KMS-11 (cell line): ENCODE measurements around the gene TRIM34.

Source experiments
- H2AFZ ChIP-seq: fragments of 200-600 bp; sonication (generic); 2 replicates; pipeline ENCODE4 v1.6.1; 2016; ENCODE audit warnings: antibody characterized with exemption, mixed run types, low read depth
- H3K27ac ChIP-seq: fragments of 200-600 bp; sonication (generic); 2 replicates; pipeline ENCODE4 v1.6.1; 2016; ENCODE audit warnings: mild to moderate bottlenecking, mixed run types
- H3K27me3 ChIP-seq: fragments of 200-600 bp; sonication (generic); 2 replicates; pipeline ENCODE4 v1.6.1; 2017; ENCODE audit warnings: mild to moderate bottlenecking, low read depth, mixed run types, moderate library complexity; ENCODE audit not compliant: insufficient read depth
- H3K36me3 ChIP-seq: fragments of 200-600 bp; sonication (generic); 2 replicates; pipeline ENCODE4 v1.6.1; 2017; ENCODE audit warnings: mild to moderate bottlenecking, mixed run types; ENCODE audit not compliant: insufficient read depth
- H3K4me1 ChIP-seq: fragments of 200-600 bp; sonication (generic); 2 replicates; pipeline ENCODE4 v1.6.1; 2016; ENCODE audit warnings: mild to moderate bottlenecking, low read depth, mixed run types; ENCODE audit not compliant: poor library complexity, severe bottlenecking
- H3K4me2 ChIP-seq: fragments of 200-600 bp; sonication (generic); 2 replicates; pipeline ENCODE4 v1.7.0; 2016; ENCODE audit warnings: mild to moderate bottlenecking, mixed run types
- H3K4me3 ChIP-seq: fragments of 200-600 bp; sonication (generic); IDR thresholded peaks from 2 replicates; pipeline ENCODE4 v1.6.1; 2017; ENCODE audit warnings: low read depth, low read length, mixed read lengths; ENCODE audit not compliant: insufficient read depth
- H3K79me2 ChIP-seq: fragments of 200-600 bp; sonication (generic); 2 replicates; pipeline ENCODE4 v1.6.1; 2016; ENCODE audit warnings: low read depth, mixed run types; ENCODE audit not compliant: insufficient read depth
- H3K9ac ChIP-seq: fragments of 200-600 bp; sonication (generic); 2 replicates; pipeline ENCODE4 v1.6.1; 2016; ENCODE audit warnings: mild to moderate bottlenecking, mixed run types
- H4K20me1 ChIP-seq: fragments of 200-600 bp; sonication (generic); 2 replicates; pipeline ENCODE4 v1.6.1; 2016; ENCODE audit warnings: mild to moderate bottlenecking, mixed run types; ENCODE audit not compliant: insufficient read depth
- CTCF ChIP-seq: fragments of 200-600 bp; sonication (generic); conservative IDR thresholded peaks from 2 replicates; pipeline ENCODE4 v1.6.1; 2017; ENCODE audit warnings: low read depth, mild to moderate bottlenecking, antibody characterized with exemption, low read length, moderate library complexity, mixed read lengths

TRIM34 gene

GRCh38 chr11:5618807-5619206 is 6.0 kb upstream of the TRIM34 start:
- no peak overlapping the region for H3K27ac ChIP-seq
- no peak overlapping the region for H3K4me2 ChIP-seq
- no peaks in the 10 kb centered on the region for H4K20me1 ChIP-seq
- TF ChIP-seq CTCF: no peak
- H2AFZ ChIP-seq: no peak overlapping the region
- H3K4me3 ChIP-seq: no peak overlapping the region
- no peak overlapping the region for H3K9ac ChIP-seq
- H3K27me3 ChIP-seq: no peaks in the 10 kb centered on the region
- no peaks in the 10 kb centered on the region for H3K4me1 ChIP-seq
- no peaks in the 10 kb centered on the region for H3K79me2 ChIP-seq
- H3K36me3 ChIP-seq: no peaks in the 10 kb centered on the region

GRCh38 chr11:5620651-5621521 is 3.9 kb upstream of the TRIM34 start:
- H3K4me3 ChIP-seq: no peak overlapping the region
- H3K27me3 ChIP-seq: no peaks in the 10 kb centered on the region
- no peak overlapping the region for H3K27ac ChIP-seq
- TF ChIP-seq CTCF: no peak
- no peak overlapping the region for H2AFZ ChIP-seq
- no peaks in the 10 kb centered on the region for H4K20me1 ChIP-seq
- H3K4me2 ChIP-seq: no peak overlapping the region
- no peaks in the 10 kb centered on the region for H3K36me3 ChIP-seq
- H3K79me2 ChIP-seq: no peaks in the 10 kb centered on the region
- no peak overlapping the region for H3K9ac ChIP-seq
- H3K4me1 ChIP-seq: peaks cover 15% of the 10 kb centered on the region

GRCh38 chr11:5621580-5621979 is 3.2 kb upstream of the TRIM34 start:
- Histone ChIP-seq H3K27ac (no peak overlapping the region), H3K27me3 (no peaks in the 10 kb centered on the region), H3K4me1 (peaks cover 15% of the 10 kb centered on the region), H3K4me3 (no peak overlapping the region), H3K4me2 (no peak overlapping the region), H3K36me3 (no peaks in the 10 kb centered on the region), H3K9ac (no peak overlapping the region), H4K20me1 (no peaks in the 10 kb centered on the region), H3K79me2 (no peaks in the 10 kb centered on the region), H2AFZ (no peak overlapping the region)
- TF ChIP-seq CTCF: no peak

- Histone ChIP-seq H3K9ac (no peak overlapping the region), H3K4me2 (no peak overlapping the region), H3K4me1 (peaks cover 15% of the 10 kb centered on the region), H3K36me3 (no peaks in the 10 kb centered on the region), H3K4me3 (no peak overlapping the region), H2AFZ (no peak overlapping the region), H3K27me3 (no peaks in the 10 kb centered on the region), H4K20me1 (no peaks in the 10 kb centered on the region), H3K79me2 (no peaks in the 10 kb centered on the region), H3K27ac (no peak overlapping the region)
- no peak for TF ChIP-seq CTCF
Measured at GRCh38 chr11:5622802-5623201, 2.0 kb upstream of the TRIM34 start.
